Measurements from ENCODE around the gene CLIC4.

DNA sequence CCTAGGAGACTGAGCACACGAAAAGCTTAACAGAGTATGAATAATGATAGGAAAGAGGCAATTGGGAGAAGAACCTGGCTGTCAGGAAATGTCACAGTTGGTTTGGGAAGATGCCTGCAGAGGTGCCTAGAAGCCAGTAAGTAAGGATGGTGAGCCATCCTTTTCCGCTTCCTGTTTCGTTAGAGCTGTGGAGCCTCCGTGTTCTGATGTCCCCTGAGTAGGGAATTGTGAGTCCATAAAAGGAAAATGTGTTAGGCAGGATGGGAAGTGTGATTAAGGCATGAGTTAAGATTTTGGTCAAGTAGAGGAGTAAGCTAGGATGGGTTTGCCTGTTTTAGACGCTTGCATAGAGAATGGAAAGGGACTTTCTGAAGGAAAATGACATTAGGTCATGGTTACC lies 9.0 kb downstream of the CLIC4 start:
- TF ChIP-seq, protein P1, sequence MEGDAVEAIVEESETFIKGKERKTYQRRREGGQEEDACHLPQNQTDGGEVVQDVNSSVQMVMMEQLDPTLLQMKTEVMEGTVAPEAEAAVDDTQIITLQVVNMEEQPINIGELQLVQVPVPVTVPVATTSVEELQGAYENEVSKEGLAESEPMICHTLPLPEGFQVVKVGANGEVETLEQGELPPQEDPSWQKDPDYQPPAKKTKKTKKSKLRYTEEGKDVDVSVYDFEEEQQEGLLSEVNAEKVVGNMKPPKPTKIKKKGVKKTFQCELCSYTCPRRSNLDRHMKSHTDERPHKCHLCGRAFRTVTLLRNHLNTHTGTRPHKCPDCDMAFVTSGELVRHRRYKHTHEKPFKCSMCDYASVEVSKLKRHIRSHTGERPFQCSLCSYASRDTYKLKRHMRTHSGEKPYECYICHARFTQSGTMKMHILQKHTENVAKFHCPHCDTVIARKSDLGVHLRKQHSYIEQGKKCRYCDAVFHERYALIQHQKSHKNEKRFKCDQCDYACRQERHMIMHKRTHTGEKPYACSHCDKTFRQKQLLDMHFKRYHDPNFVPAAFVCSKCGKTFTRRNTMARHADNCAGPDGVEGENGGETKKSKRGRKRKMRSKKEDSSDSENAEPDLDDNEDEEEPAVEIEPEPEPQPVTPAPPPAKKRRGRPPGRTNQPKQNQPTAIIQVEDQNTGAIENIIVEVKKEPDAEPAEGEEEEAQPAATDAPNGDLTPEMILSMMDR (IDR thresholded peaks at IDR 0.05) = no peak
- no peak for TF ChIP-seq POLR2A (IDR thresholded peaks at IDR 0.05)
